Measurements from ENCODE around the gene LDHB. TPM values are rescaled to one million over a fixed set of nuclear protein-coding genes. Genes with fewer than 3 reads are reported as not detected.

Gene LDHB
- total RNA-seq, 1 experiment from 2014 or later = 1,343 TPM

DNA sequence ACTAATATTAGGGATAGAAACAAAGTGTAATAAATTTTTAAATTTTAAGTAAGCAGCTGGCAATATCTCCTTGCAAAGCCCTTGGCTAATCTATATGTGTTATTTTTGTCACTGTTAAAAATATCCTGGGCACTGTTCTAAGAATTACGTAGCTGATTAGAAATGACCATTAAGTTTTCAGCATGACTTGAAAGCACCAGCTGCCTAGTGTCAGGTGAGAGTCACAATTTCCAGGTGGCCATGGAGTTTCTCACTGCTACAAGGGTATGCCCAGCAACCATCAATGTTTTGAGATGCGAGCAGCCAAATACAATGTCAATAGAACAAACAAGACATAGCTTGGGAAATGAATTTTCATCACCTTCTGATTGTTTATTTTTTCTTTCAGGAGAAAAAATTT is 29.7 kb downstream of the LDHB start:
- Histone ChIP-seq H3K9me3 (ENCODE audit: control insufficient read depth, low read depth, low read length) (no peaks in the 10 kb centered on the region), H3T11ph (ENCODE audit: low read length) (no peak overlapping the region), H3K4me1 (ENCODE audit: insufficient read depth, low read length) (no peaks in the 10 kb centered on the region), H2AFZ (ENCODE audit: low read length) (no peak overlapping the region), H4K91ac (ENCODE audit: insufficient read length, low read depth, low read length) (no peak overlapping the region), H2AK5ac (ENCODE audit: insufficient read length, low read length) (no peak overlapping the region), H4K5ac (ENCODE audit: insufficient read length, low read depth, low read length) (no peak overlapping the region), H2BK12ac (ENCODE audit: insufficient read length, low read depth, low read length) (no peak overlapping the region), H4K20me1 (ENCODE audit: control insufficient read depth, insufficient read depth, insufficient read length) (no peaks in the 10 kb centered on the region), H2BK15ac (ENCODE audit: low read depth, low read length) (no peak overlapping the region), H3K14ac (ENCODE audit: insufficient read depth, low read length) (no peak overlapping the region), H3K9ac (ENCODE audit: extremely low read depth, insufficient read length, low read length) (no peak overlapping the region), H3K27ac (ENCODE audit: insufficient read length, low read depth, low read length) (no peak overlapping the region), H3K79me2 (ENCODE audit: insufficient read depth, low read length) (no peaks in the 10 kb centered on the region), H3K4me2 (ENCODE audit: insufficient read depth, insufficient read length, low read length) (no peak overlapping the region), H3K27me3 (ENCODE audit: insufficient read depth, low read length) (no peaks in the 10 kb centered on the region), H2BK20ac (ENCODE audit: low read depth, low read length, poor library complexity, severe bottlenecking) (no peak overlapping the region), H3K4ac (ENCODE audit: low read depth, low read length) (no peak overlapping the region), H4K8ac (replicated peaks; ENCODE audit: insufficient read length, low read depth, low read length) (no peak overlapping the region), H3K23ac (ENCODE audit: insufficient read length, low read depth, low read length) (no peak overlapping the region), H3K23me2 (ENCODE audit: insufficient read length, low read depth, low read length, poor library complexity, severe bottlenecking) (no peaks in the 10 kb centered on the region), H2BK5ac (ENCODE audit: insufficient read length, low read length) (no peak overlapping the region), H3K56ac (ENCODE audit: insufficient read length, low read depth, low read length) (no peak overlapping the region), H2BK120ac (ENCODE audit: low read depth, low read length, poor library complexity, severe bottlenecking) (no peak overlapping the region), H3K18ac (ENCODE audit: insufficient read length, low read depth, low read length) (no peak overlapping the region), H3K79me1 (ENCODE audit: insufficient read depth, low read depth, low read length, poor library complexity, severe bottlenecking) (no peaks in the 10 kb centered on the region)
- Mint-ChIP-seq H3K9me3 (peaks cover 4 to 6% of the 10 kb centered on the region in 2 experiments), H3K27ac (no peak overlapping the region), H3K36me3 (ENCODE audit: insufficient read depth in 1 of 3, low read depth in 3 of 3) (peaks cover 0 to 5% (median 3%) of the 10 kb centered on the region in 3 experiments; a peak in 4 of 7 replicates), H3K27me3 (ENCODE audit: low read depth) (peaks cover 2% of the 10 kb centered on the region; the same call in 1 of the 2 replicates), H3K4me3 (no peak overlapping the region), H3K4me1 (no peaks in the 10 kb centered on the region)
- no peak for DNase-seq
- TF ChIP-seq, protein P1, sequence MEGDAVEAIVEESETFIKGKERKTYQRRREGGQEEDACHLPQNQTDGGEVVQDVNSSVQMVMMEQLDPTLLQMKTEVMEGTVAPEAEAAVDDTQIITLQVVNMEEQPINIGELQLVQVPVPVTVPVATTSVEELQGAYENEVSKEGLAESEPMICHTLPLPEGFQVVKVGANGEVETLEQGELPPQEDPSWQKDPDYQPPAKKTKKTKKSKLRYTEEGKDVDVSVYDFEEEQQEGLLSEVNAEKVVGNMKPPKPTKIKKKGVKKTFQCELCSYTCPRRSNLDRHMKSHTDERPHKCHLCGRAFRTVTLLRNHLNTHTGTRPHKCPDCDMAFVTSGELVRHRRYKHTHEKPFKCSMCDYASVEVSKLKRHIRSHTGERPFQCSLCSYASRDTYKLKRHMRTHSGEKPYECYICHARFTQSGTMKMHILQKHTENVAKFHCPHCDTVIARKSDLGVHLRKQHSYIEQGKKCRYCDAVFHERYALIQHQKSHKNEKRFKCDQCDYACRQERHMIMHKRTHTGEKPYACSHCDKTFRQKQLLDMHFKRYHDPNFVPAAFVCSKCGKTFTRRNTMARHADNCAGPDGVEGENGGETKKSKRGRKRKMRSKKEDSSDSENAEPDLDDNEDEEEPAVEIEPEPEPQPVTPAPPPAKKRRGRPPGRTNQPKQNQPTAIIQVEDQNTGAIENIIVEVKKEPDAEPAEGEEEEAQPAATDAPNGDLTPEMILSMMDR (conservative IDR thresholded peaks at IDR 0.05) = no peak
- WGBS (ENCODE audit: extremely low coverage, insufficient read length, low lambda C conversion rate) = no CpG with 5 or more reads among the region's 2 CpGs

Measured in H9 (cell line).